ENCODE data around the gene TSC22D2. TPM values are rescaled to one million over a fixed set of nuclear protein-coding genes. Genes with fewer than 3 reads are reported as not detected.

TSC22D2 gene
- total and polyA plus RNA-seq, 8 donors, result 7.1 to 32.2 (median 17.9) TPM

GRCh38 chr3:150362515-150363302, 45.4 kb upstream of the TSC22D2 start:
- 76 to 96% (median 89%) methylated on average over 2 of the region's 2 CpGs for WGBS, 5 donors
- Histone ChIP-seq H3K27ac (peak overlapping the region in 1 of 5 donors; percentile 18), H3K27me3 (no peaks in the 10 kb centered on the region), H3K4me3 (no peak overlapping the region), H3K9me3 (no peaks in the 10 kb centered on the region), H3K4me1 (no peaks in the 10 kb centered on the region), H3K36me3 (no peaks in the 10 kb centered on the region)
- DNase-seq, result no peak
- intact Hi-C loops (cut with DNase I; ENCODE audit: low total_unique reads), result no loop called here
- TF ChIP-seq EP300 (IDR thresholded peaks at IDR 0.05) (no peak), CTCF (IDR thresholded peaks at IDR 0.05) (no peak), POLR2AphosphoS5 (IDR thresholded peaks at IDR 0.05) (no peak), POLR2A (IDR thresholded peaks at IDR 0.05) (no peak)

- Histone ChIP-seq H3K27me3 (no peaks in the 10 kb centered on the region), H3K4me1 (no peaks in the 10 kb centered on the region), H3K27ac (no peak overlapping the region), H3K4me3 (no peak overlapping the region), H3K36me3 (no peaks in the 10 kb centered on the region), H3K9me3 (no peaks in the 10 kb centered on the region)
- WGBS, 5 donors, result 73 to 90% (median 78%) methylated on average over 2 of the region's 2 CpGs
- DNase-seq, result no peak
- intact Hi-C loops (cut with DNase I; ENCODE audit: low total_unique reads), result no loop called here
- no peak for TF ChIP-seq EP300 (IDR thresholded peaks at IDR 0.05)
- TF ChIP-seq POLR2AphosphoS5 (IDR thresholded peaks at IDR 0.05), result no peak
These were observed 44.7 kb upstream of the TSC22D2 start for GRCh38 chr3:150363420-150363819.

GRCh38 chr3:150365132-150365604, 42.9 kb upstream of the TSC22D2 start:
- no peaks in the 10 kb centered on the region for H3K4me1 ChIP-seq
- TF ChIP-seq CTCF (IDR thresholded peaks at IDR 0.05) (no peak), POLR2A (IDR thresholded peaks at IDR 0.05) (no peak), POLR2AphosphoS5 (IDR thresholded peaks at IDR 0.05) (no peak), EP300 (IDR thresholded peaks at IDR 0.05) (no peak)
- H3K4me3 ChIP-seq, result no peak overlapping the region
- intact Hi-C loops (cut with DNase I; ENCODE audit: low total_unique reads), result no loop called here
- H3K9me3 ChIP-seq, result no peaks in the 10 kb centered on the region
- no peak for DNase-seq
- no peaks in the 10 kb centered on the region for H3K27me3 ChIP-seq
- no peaks in the 10 kb centered on the region for H3K36me3 ChIP-seq
- H3K27ac ChIP-seq, result no peak overlapping the region
- WGBS, 5 donors, result 64 to 89% (median 77%) methylated on average over 5 of the region's 5 CpGs

- DNase-seq, result no peak
- H3K27me3 ChIP-seq, result no peaks in the 10 kb centered on the region
- H3K4me3 ChIP-seq, result no peak overlapping the region
- no peak overlapping the region for H3K27ac ChIP-seq
- no peaks in the 10 kb centered on the region for H3K36me3 ChIP-seq
- intact Hi-C loops (cut with DNase I; ENCODE audit: low total_unique reads), result no loop called here
- TF ChIP-seq POLR2A (IDR thresholded peaks at IDR 0.05) (no peak), EP300 (IDR thresholded peaks at IDR 0.05) (no peak), CTCF (IDR thresholded peaks at IDR 0.05) (no peak), POLR2AphosphoS5 (IDR thresholded peaks at IDR 0.05) (no peak)
- H3K9me3 ChIP-seq, result no peaks in the 10 kb centered on the region
- H3K4me1 ChIP-seq, result peaks cover 0 to 23% (median 14%) of the 10 kb centered on the region in 4 donors
These were observed 40.3 kb upstream of the TSC22D2 start for GRCh38 chr3:150367757-150368156.

GRCh38 chr3:150370122-150370602, 37.9 kb upstream of the TSC22D2 start:
- intact Hi-C loops (cut with DNase I; ENCODE audit: low total_unique reads), result no loop called here
- WGBS, 5 donors, result 53 to 60% (median 54%) methylated on average over 4 of the region's 4 CpGs

More at GRCh38 chr3:150370122-150370602, 37.9 kb upstream of the TSC22D2 start:
- TF ChIP-seq POLR2A (IDR thresholded peaks at IDR 0.05), result no peak
- TF ChIP-seq POLR2AphosphoS5 (IDR thresholded peaks at IDR 0.05), result peak; percentile 18 to 40 (median 23)
- TF ChIP-seq EP300 (IDR thresholded peaks at IDR 0.05), result no peak
- no peak for TF ChIP-seq CTCF (IDR thresholded peaks at IDR 0.05)
- H3K9me3 ChIP-seq, result no peaks in the 10 kb centered on the region
- H3K4me3 ChIP-seq, result peak overlapping the region in 1 of 4 donors; percentile 13
- H3K4me1 ChIP-seq, result peaks cover 0 to 25% (median 16%) of the 10 kb centered on the region in 4 donors
- no peaks in the 10 kb centered on the region for H3K27me3 ChIP-seq
- peak in 1 of 2 donors; percentile 89 for DNase-seq
- no peaks in the 10 kb centered on the region for H3K36me3 ChIP-seq
- H3K27ac ChIP-seq, result peak overlapping the region in 4 of 5 donors; percentile 81 to 84 (median 82)

Data from stomach (tissue), 9 donors.